MCF 10A (cell line): ENCODE data around the gene PTTG1IP. TPM values are rescaled to one million over a fixed set of nuclear protein-coding genes. Genes with fewer than 3 reads are reported as not detected.
A peak's percentile ranks its signal among the peaks of the same experiment; 100 is the strongest.

ENCODE experiments used
- BruUV-seq: library from RNA; stranded (reverse); fragments of 400-500 nt; replicated peaks from 2 replicates; lab custom pipeline; 2021; lab: Mats Ljungman, UMichigan
- CTCF ChIA-PET: fragments of 300-600 bp; sonication (Branson Sonifier 250); formaldehyde crosslinking; extraction: SDS; loops from one replicate; lab custom pipeline; 2021; ENCODE audit warnings: antibody characterized with exemption, inconsistent platforms; lab: Yijun Ruan, JAX
- POLR2A ChIA-PET: fragments of 300-600, 350-650 bp; sonication (Branson Sonifier 250); formaldehyde crosslinking; extraction: SDS; loops from one replicate; lab custom pipeline; 2020; ENCODE audit warnings: antibody characterized with exemption, inconsistent platforms; lab: Yijun Ruan, JAX
- DNase-seq: peaks from one replicate; pipeline ENCODE4 v3.0.0-alpha.2; 2018; ENCODE audit not compliant: unreplicated experiment
- H3K27ac Mint-ChIP-seq: one replicate; pipeline ENCODE4 v1.8.0; 2022; ENCODE audit warnings: mild to moderate bottlenecking, low read depth, mixed read lengths; ENCODE audit not compliant: unreplicated experiment
- H3K27me3 Mint-ChIP-seq: one replicate; pipeline ENCODE4 v1.8.0; 2022; ENCODE audit warnings: mixed read lengths; ENCODE audit not compliant: insufficient read depth, unreplicated experiment
- H3K36me3 Mint-ChIP-seq: one replicate; pipeline ENCODE4 v1.8.0; 2022; ENCODE audit warnings: mild to moderate bottlenecking, moderate library complexity, mixed read lengths; ENCODE audit not compliant: insufficient read depth, unreplicated experiment
- H3K4me1 Mint-ChIP-seq: one replicate; pipeline ENCODE4 v1.8.0; 2022; ENCODE audit warnings: mixed read lengths; ENCODE audit not compliant: insufficient read depth, unreplicated experiment
- H3K4me3 Mint-ChIP-seq: one replicate; pipeline ENCODE4 v1.8.0; 2022; ENCODE audit warnings: mild to moderate bottlenecking, moderate library complexity, mixed read lengths; ENCODE audit not compliant: unreplicated experiment
- H3K9me3 Mint-ChIP-seq: one replicate; pipeline ENCODE4 v1.8.0; 2022; ENCODE audit warnings: mixed read lengths; ENCODE audit not compliant: unreplicated experiment
- CTCF ChIP-seq: fragments of 200-600 bp; IDR thresholded peaks from one replicate; pipeline ENCODE4 v1.8.0; 2022; ENCODE audit warnings: antibody characterized with exemption, mild to moderate bottlenecking; ENCODE audit not compliant: unreplicated experiment
- intact Hi-C: fragments of 100-400 bp; cut with micrococcal nuclease; formaldehyde crosslinking; loops from 2 replicates; pipeline ENCODE4 v1.14.1; 2022
- total RNA-seq: library from RNA; stranded (reverse); gene quantifications from 2 replicates; pipeline ENCODE4 v1.2.3, GENCODE V29; 2022

Gene PTTG1IP
- total RNA-seq, 1 experiment from 2014 or later = 338 TPM

- no peak for TF ChIP-seq CTCF
- Mint-ChIP-seq H3K36me3 (peaks cover 41% of the 10 kb centered on the region), H3K27ac (peak overlapping the region; percentile 89), H3K27me3 (no peaks in the 10 kb centered on the region), H3K4me3 (peak overlapping the region; percentile 80), H3K4me1 (peaks cover 54% of the 10 kb centered on the region), H3K9me3 (no peaks in the 10 kb centered on the region)
- ChIA-PET CTCF (interaction anchor here (0.8 to 3.3 kb wide), 2 partner anchors 12 to 21 kb away, joined by 3 to 18 read pairs; no protein-coding TSS in a partner anchor), POLR2A (interaction anchor here (0.7 to 13.5 kb wide), 8 partner anchors 9 to 532 kb away, joined by 3 to 161 read pairs (median 4); partner anchors contain the start of genes CFAP410, SLX9 and UBE2G2)
- DNase-seq = peak; percentile 36
- intact Hi-C loops = loop anchor here (2.0 to 5.0 kb wide), 3 partner anchors 54 to 266 kb away; partner anchors contain the start of gene SUMO3
- BruUV-seq = no TSS peak
Observed at GRCh38 chr21:44870748-44871495, 2.6 kb downstream of the PTTG1IP start.

GRCh38 chr21:44869781-44870747 lies 3.4 kb downstream of the PTTG1IP start:
- Mint-ChIP-seq H3K4me1 (peaks cover 48% of the 10 kb centered on the region), H3K4me3 (peak overlapping the region; percentile 80), H3K36me3 (peaks cover 49% of the 10 kb centered on the region), H3K27ac (peak overlapping the region; percentile 89), H3K9me3 (no peaks in the 10 kb centered on the region), H3K27me3 (no peaks in the 10 kb centered on the region)
- intact Hi-C loops = loop anchor here (2.0 to 5.0 kb wide), 3 partner anchors 53 to 267 kb away; partner anchors contain the start of gene SUMO3
- POLR2A ChIA-PET = interaction anchor here (0.7 to 1.4 kb wide), 12 partner anchors 9 to 560 kb away, joined by 3 to 7 read pairs (median 4); no protein-coding TSS in a partner anchor
- no TSS peak for BruUV-seq
- DNase-seq = peak; percentile 94
- CTCF ChIA-PET = interaction anchor here (1.2 kb wide), 1 partner anchor 69 kb away, joined by 3 read pairs; no protein-coding TSS in a partner anchor
- TF ChIP-seq CTCF = no peak

- TF ChIP-seq CTCF = no peak
- BruUV-seq = no TSS peak
- no peak for DNase-seq
- Mint-ChIP-seq H3K36me3 (peaks cover 57% of the 10 kb centered on the region), H3K9me3 (no peaks in the 10 kb centered on the region), H3K27ac (peak overlapping the region; percentile 89), H3K4me1 (peaks cover 48% of the 10 kb centered on the region), H3K4me3 (peak overlapping the region; percentile 48), H3K27me3 (no peaks in the 10 kb centered on the region)
- ChIA-PET POLR2A (interaction anchor here (1.0 to 1.4 kb wide), 5 partner anchors 11 to 268 kb away, joined by 3 to 7 read pairs (median 4); no protein-coding TSS in a partner anchor), CTCF (no interaction called here)
- intact Hi-C loops = no loop called here
Observed at GRCh38 chr21:44868707-44869106, 4.8 kb downstream of the PTTG1IP start.
